ENCODE results near the gene CACNA2D4.

The CACNA2D4 gene

DNA sequence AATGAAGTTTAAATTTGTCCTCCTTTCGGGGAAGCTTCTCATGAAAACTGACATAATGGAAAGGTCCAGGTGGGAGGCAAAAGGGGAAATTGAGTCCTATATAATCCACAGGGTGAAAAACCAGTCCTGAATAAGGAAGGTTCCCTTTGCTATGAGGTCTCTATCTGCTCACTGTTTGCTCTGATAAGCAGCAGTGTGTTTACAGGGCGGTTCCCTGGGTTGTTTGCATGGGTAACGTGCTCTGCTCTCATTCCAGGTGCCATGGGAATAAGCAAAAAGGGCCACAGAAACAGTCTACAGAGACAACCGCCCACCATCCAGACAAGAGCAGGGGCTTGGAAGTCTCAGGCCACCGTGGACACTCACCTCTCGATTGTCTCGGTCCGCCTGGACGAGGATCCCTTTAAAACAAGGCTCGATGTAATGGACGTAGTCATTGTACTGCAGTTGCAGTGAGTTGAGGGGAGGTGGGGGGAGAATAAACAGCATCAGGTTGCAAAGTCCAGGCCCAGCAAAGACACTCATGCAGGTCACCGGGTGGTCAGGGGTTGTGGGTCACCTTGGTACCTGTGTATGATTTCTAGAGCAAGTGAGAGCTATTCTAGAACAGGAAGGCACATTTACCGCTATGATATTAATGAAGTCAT is 32.7 kb downstream of the CACNA2D4 start:
- no peak for DNase-seq

DNA sequence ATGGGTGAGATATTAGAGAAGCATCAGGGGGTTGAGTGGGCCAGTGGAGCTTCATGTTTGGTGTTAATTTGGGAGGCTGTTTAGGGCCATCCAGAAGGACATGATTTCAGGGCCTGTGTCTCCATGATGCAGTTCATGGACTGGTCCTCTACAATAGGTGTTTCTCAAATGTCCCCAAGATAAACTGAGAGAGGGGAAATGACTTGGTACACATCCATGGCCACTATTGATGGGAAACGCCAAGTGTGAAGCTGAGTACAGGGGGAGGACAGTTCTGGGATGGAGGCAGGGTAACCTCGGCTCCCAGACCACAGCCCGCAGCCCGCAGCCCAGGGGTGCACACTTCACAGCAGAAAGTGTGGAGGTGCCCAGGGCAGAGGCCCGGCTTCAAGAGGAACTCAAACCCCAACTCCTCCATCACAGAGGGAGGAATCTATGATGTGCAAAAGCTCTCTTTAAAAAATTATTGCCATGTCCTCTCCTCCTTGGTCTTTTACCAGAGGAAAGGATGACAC is 33.3 kb downstream of the CACNA2D4 start:
- DNase-seq: no peak

DNA sequence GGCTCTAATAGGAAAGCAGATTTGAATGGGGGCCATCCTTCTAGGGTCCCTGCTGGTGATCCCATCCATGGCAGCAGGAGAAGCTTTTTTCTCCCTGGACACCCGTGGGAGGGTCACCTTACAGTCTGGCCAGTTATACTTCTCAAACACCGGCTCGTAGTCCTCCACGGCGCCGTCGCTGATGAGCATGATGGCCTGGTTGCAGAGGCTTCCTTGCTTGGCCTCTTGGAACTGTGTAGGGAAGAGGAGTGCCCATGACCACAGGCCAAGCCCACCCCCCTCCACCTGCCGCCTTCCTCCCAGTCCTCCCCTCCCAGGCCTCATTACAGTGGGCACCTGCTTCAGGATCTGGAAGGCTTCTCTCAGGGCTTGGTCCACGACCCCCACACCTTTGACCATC is 33.8 kb downstream of the CACNA2D4 start:
- DNase-seq: no peak

GRCh38 chr12:1883513-1883912 is 34.9 kb downstream of the CACNA2D4 start:
- DNase-seq: no peak

- DNase-seq: no peak
These were observed 35.5 kb downstream of the CACNA2D4 start for GRCh38 chr12:1882850-1883470.

- no peak for DNase-seq
These were observed 36.0 kb downstream of the CACNA2D4 start for GRCh38 chr12:1882405-1882804.

DNA sequence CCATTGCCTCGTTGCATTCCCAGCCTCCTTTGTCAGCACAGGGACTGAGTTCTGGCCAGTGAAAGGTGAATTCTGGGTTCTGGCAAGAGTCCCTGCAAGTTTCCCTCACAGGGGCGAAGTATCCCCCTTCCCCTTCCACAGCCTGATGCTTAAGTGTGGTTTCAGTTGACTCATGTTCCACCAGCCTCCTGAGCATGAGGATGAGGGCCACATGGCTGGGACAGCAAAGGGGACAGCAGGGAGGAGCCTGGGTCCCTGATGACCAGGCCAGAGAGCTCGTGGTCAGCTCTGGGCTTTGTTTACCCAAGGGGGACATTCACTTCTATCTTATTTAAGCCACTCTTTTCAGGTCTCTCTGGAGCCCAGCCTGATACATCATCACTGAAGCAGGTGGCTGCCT is 36.5 kb downstream of the CACNA2D4 start:
- DNase-seq: no peak

DNA sequence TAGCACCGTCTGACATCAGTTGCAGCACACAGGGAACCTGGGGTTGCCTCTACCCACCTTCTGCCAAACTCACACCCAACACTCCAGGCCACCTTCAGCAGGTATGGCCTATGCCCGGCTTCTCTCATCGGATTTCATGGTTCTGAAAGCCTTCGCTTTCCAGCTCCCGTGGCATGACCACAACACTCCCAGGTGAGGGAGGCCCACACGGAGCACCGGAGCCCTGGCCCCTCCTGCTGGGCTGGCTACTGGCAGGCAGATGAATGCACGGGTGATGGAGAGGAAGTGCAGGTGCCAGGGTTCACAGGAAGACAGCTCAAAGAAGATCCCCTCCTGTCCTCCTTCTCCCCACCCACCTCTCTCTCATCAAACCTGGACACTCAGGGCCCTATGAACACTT is 37.2 kb downstream of the CACNA2D4 start:
- no peak for DNase-seq

DNA sequence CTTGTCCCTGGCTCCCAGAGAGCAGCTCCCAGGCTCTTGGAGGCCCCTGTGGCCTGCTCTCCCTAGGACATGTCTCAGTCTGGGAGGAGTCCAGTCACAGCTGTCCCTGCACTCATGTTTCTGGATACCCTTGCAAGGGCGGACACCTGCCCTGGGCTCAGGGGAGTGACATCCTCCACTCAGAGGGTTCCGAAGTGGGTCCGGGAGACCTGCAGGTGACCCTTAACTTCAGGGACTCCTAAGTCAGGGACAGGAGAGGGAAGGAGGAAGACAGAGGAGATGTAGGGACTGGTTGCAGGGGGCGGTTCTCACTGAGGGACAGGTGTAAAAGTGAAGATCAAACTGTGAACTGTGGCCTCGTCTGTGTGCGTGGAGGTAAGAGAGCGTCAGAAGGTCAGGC is 37.6 kb downstream of the CACNA2D4 start:
- DNase-seq: no peak

DNA sequence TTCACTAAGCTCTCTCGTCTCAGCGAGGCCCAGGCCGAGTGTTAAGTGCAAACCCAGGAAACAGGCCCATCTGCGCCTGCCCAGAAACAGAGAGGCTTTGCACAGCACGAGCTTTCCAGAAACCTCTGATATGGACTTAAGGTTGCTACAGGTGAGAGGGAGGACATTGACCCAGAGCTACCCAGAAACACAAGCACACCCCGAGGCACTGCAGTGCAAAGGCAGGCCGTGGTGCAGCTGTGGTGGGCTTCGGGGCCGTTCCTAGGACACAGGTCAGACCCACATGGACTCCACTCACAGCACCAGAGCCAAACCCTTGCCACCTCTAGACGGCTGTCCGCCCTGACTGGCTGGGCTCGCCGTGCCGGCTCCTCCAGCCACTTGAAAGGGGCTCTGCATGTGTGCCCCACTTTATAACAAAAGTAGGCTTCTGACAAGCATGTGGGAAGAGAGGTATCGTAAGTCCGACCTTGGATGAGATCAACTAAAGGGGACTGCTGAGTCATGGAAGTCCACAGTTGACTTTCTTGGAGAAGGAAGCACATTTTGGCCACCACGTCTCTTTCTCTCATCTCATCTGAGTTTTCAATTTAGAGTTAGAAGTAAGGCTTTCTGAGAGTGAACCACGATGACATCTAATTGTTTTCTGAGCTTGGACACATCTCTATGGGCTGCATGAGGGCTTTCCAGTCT is 38.2 kb downstream of the CACNA2D4 start:
- no peak for DNase-seq

- DNase-seq: no peak
These were observed 38.8 kb downstream of the CACNA2D4 start for GRCh38 chr12:1879633-1880032.

DNA sequence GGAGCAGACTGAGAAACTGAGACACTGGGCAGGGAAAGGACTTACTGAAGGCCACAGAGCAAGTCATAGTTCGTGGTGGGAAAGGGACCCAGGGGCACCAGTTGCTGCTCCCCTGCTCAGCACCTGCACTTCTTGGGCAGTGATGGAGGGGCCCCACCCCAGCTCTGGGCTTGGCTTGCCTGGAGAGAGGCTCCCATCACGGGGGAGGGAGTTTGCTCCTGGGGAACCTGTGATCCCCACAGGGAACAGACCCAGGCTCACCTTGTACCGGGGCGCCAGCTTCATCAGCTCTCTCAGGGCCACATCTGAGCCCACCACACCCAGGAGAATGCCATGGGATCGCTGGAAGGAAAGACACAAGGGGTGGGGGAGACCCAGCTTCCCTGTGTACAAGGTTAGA is 39.8 kb downstream of the CACNA2D4 start:
- no peak for DNase-seq

DNA sequence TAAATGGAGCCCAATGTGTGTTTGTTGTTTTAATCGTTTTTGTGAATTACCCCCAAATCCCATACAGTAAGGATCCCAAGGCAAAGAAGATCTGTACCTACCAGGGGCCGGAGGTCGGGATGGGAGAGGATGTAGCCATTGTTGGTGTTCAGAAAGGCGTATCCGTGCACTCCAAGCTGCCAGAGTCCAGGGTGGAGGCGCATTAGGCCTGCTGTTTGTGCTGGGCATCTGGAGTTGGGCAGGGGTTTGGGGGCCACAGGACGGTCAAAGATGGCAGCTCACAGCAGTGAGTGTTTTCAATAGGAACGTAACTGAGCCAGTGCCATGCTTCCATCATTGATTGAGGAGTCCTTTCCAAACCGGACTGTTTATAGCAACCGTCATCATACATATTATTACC is 40.2 kb downstream of the CACNA2D4 start:
- no peak for DNase-seq

GRCh38 chr12:1877169-1877878 is 41.1 kb downstream of the CACNA2D4 start:
- no peak for DNase-seq

DNA sequence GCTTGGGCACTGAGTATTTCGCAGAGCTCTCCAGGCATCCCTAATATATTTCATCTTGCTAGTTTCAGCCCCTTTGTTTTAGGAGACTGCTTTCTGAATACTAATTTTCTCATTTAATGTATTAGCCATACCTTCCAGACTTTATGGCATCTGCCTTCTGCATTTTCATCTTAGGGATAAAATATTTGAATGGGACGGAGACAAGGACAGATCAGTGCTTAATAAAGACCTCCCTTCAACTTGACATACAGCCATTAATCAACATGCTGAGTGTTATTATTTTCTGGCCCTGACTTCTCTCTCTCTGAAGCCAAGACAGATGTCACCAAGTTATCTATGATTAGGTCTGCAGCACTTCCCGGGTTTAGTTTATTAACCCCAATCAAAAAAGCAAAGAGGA is 42.4 kb downstream of the CACNA2D4 start:
- DNase-seq: no peak

DNA sequence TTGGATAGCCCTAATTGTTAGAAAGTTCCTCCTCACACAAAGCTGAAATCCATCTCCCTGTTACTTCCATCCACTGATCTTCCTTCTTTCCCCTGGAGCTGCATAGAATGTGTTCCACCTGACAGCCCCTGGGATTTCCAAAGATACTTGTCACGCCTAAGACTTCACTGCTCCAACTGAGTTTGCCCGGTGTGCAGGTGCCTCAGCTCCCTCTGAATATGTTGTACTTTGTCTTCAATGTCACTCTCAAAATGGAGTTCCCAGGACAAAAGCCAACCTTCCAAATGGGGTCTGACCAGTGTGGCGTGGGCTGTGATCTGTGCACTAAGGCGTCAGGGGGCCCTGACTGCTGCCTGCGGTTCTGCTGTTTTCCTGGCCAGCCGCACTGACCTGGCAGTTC is 42.8 kb downstream of the CACNA2D4 start:
- DNase-seq: no peak

DNA sequence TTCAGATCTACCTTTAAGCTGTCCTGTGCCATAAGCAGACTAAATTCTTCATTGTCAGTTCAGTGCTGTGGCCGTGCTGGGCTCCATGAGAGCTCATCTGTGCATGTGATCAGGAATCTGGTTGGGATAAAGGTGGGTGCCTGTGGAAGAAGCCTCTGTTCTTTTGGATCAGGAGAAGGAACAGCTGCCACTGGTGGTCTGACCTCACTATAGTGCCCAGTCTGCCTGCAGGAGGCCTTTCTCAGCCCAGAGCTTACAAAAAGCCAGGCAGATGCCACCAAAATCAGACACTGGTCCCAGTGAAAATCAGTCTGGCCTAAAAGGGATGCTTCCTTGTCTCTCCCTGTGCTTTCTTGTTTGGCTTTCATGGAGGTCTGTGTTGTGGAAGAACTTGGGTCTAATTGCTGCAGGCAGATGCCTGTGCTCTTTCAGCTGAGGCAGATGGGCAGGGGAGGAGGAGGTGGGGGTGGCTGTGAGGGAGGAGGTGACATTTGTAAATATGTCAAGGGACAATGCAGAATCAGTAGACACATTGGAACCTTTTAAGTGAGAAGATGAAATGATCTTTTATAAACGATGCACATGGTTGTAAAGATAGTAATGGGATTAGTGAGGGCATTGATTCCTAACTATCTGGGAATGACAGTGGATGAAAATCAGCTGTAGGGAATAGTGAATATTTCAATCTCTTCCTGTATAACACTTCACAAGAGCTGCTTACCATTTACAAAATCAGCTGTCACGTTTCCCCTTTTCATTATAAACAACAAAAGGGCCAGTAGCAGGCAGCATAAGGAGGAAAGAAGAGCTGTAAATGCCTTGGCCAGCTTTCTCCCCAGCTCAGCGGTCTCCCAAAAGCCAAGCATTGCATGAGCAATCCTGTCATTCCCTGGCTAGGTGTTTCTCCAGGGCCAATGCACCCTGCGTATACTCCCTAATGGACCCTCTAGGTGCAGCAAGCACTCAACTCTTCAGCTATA is 44.6 kb downstream of the CACNA2D4 start:
- no peak for DNase-seq

- DNase-seq: no peak
These were observed 46.0 kb downstream of the CACNA2D4 start for GRCh38 chr12:1872448-1872847.

DNA sequence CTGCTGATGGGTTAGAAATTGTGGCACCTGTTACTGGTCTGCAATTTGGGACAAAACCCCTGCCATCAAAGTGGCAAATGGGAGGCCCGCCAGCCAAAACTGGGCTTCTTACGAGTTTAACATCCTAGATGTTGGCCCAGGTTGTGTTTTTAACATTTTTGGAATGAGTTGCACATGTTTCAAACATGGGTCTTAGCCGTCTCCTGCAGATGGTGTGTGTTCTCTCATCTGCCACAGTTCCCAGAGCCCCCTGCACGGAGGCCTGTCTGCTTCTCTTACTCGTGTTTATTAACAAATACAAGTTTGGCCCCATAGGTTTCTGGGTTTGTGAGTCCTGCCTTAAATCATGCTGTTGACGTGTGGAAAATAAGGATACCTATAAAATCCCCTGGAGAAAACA is 46.5 kb downstream of the CACNA2D4 start:
- no peak for DNase-seq

GRCh38 chr12:1870998-1871917 is 47.2 kb downstream of the CACNA2D4 start:
- DNase-seq: no peak

GRCh38 chr12:1870086-1870485 is 48.4 kb downstream of the CACNA2D4 start:
- no peak for DNase-seq
